Stimulated activated CD8-positive, alpha-beta memory T cell treated with anti-CD3 and anti-CD28 coated beads, Interleukin-7, amount 100 ng/mL, for 48 hours (primary cell): ENCODE results near the gene NPB.

Source experiments
- DNase-seq, 2 donors: peaks; one replicate each; pipeline ENCODE4 v3.0.0-alpha.2; 2020; ENCODE audit warnings: low read depth in 1 of 2; ENCODE audit errors: extremely low read depth in 1 of 2

Gene NPB

DNA sequence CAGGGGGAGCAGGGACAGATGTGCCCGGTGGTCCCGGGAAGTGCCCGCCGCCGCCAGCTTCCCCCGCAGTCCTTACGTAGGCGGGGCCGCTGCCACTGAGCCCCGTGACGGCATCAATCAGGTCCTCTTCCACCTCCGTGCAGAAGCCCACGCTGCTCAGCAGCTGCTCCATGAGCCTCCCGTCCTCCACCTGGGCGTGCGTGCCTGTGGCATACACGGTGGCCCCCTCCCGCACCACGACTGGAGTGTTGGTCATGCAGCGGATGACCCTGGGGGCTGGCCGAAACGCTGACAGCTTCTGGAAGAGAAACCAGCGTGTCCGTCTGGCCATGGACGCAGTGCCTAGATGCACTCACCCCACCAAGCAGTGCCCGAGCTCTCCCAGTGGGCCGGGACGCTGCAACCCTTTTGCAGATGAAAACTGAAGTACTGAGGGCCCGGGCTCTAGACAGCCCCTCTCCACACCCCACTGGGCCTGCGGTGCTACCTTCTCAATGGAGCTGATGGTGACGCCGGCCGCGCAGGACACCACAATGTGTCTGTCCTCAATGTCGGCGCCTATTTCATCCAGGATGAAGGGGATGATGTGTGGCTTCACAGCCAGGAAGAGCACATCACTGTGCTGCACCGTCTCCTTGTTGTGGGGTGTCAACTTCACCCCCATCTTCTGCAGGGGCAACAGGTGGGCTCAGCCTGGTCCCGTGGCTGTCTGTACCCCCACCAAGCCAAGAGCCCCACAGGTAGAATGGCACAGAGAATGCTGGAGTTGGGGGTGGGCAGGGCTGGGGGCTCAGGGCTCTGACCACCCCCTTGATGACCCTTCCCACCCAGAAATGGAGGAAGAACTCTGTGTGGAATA, 33.0 kb downstream of the NPB start:
- no peak for DNase-seq

GRCh38 chr17:81935709-81936084, 33.7 kb downstream of the NPB start:
- no peak for DNase-seq

DNA sequence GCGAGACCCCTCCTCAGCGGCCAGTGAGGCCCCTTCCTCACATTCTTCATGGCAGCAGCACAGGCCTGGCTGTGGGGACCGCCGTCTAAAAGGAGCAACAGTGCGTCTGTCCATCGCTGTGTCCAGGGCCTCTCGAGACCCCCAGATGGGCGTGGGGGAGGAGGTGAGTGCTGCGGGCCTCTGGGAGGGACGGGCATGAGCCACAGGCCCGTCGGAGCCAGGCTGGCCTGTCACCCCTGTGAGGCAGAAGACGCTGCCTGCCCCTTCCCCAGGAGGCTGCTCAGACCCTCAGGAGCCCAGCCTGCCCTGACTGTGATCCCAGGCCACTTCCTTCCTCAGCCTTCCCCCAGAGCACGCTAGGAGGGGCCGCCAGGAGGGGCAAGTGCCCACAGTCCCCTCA, 37.2 kb downstream of the NPB start:
- DNase-seq: no peak

DNA sequence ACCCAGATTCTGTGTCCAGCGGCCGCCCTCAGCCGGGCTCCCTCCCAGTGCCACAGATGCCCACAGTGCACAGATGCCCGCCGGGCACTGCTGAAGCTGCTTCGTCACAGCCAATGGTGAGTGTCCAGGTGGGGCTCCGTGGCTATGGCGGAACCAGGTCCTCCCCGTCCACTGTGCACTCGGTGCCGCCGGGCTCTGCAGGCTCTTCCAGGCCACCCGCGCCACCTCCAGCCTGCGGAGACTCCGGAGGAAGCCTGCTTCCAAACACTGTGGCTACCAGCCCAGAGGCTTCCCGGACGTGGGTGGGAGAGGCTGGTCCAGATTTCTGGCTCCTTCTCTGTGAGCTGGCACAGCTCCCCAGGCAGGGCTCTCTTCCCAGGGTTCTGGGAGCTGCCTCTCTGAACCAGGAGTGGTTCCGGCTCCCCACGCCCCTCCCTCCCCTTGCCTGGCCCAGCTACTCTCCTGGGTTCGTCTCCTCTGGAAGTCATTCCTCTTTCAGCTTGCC, 37.9 kb downstream of the NPB start:
- no peak for DNase-seq

GRCh38 chr17:81940538-81941483, 38.8 kb downstream of the NPB start:
- DNase-seq: no peak

GRCh38 chr17:81941484-81942166, 39.6 kb downstream of the NPB start:
- DNase-seq: no peak

DNA sequence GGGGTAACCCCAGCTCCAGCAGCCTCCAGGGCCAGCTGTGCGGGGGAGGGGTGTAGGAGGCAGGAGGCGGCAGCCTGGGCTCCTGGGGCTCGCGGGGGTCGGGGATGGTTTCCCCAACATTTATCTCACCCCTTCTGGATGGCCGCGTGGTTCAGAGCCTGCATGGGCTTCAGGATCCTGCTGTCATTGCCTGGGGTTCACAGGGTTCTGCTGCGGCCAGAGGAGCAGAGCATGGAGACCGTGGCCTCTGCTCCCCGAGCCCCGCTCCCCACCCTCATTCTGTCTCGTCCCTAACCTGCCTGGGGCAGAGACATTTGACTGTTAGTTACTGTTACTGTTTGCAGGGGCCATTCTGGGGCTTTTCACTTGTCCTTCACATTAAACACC, 40.1 kb downstream of the NPB start:
- DNase-seq: no peak

- no peak for DNase-seq
Observed at GRCh38 chr17:81944858-81945257, 42.8 kb downstream of the NPB start.

- no peak for DNase-seq
Observed at GRCh38 chr17:81947189-81947588, 45.2 kb downstream of the NPB start, which contains the start of gene MYADML2. TSS of gene MYADML2 (minus strand) at chr17:81947233. CDS start at chr17:81941741, 5,492 bp downstream.

DNA sequence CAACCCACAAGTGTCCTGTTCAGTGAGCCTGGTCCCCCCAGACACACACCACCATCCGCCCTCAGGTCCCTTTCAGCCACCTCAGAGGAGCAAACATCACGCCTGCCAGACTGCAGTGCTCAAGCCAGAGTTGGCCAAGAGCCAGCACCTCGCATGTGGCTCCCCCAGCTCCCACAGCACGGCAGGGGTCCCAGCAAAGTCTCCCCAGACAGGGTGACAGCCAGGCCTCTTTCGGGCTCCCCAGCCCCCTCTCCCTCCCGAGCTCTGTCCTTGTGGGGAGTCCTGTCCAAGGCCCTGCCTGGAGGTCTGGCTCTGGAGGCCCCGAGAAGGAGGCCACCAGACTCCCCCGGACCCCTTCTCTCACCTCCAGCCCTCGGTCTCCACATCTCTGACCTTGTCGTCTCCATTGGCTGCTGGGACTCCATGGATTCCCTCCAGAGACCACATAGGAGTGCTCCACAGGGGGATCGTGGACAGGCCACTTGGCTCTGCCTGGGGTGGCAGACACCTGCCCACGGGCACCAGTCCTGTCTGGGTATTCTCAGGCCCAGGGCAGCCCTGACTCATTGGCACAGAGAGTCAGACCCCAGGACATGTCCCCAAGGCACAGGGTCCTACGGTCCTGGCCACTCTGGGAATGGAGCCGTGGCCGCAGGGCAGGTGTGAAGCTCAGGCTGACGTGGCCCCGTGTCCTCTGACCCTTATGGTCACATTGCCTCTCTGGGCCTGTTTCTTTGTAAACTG, 46.8 kb downstream of the NPB start:
- DNase-seq: no peak

GRCh38 chr17:81950501-81950900, 48.5 kb downstream of the NPB start:
- DNase-seq: no peak

GRCh38 chr17:81951785-81952684, 50.0 kb downstream of the NPB start:
- no peak for DNase-seq
